ENCODE measurements around the gene PRKCH.

PRKCH gene

GRCh38 chr14:61321385-61322010, at the start of gene PRKCH:
TSS of gene PRKCH (plus strand) at chr14:61321579. CDS start at chr14:61322102, 523 bp downstream.
- DNase-seq, result peak; percentile 85 to 88

- DNase-seq, result no peak
Observed at GRCh38 chr14:61277232-61277631, 44.1 kb upstream of the PRKCH start.

DNA sequence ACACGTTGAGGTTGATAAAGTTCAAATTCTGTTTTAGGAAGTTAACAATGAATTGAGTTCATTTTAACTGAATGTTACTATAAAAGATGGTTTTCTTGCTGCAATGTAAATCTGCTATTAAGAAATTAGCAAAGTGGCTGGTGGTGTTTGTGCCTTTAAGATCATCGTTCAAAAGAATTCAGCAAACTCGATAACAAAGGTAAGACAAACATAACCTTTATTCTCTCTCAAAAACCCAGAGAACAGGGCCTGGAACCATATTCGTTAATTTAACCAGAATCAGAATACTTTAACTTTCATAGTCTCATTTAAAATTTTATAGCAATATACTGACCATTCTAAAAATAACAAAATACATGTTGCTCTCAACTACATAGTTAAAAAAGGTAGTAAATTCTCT, 43.6 kb upstream of the PRKCH start:
- DNase-seq, result no peak

DNA sequence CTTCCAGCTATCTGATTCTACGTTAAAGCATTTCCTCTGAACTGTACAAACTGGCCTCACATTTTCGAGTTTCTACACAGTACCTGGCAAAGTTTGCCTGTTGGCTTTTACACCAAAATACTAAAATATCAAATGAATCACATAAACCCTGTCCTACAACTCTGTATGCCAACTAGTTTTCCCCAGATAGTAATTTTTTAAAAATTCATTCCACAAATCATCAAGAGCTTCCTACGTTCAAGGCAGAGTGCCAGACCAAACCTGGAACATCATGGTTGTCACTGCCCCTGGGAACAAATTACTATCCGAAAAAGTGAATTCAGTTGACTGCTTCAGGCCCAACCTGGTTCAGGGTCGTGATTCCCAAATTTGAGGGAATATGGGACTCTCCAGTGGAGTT, 42.3 kb upstream of the PRKCH start:
- no peak for DNase-seq

DNA sequence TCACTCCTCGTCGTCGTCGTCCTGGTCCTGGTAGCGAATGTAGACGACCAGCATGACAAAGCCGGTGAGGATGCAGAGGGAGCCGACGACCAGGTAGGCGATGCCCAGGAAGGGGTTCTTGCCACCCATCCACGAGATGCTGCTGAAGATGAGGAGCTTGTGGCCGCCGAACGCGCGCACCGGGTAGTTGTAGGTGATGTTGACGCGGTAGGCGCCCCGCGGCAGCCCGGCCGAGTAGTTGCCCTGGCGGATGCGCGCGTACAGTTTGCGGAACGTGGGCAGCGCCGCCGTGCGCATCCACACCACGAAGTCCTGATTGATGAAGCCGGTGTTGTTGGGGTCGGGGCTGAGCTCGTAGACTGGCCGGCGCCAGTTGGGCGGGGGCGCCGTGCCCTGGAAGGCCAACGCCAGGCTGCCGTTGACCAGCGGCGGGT, 41.3 kb upstream of the PRKCH start:
- DNase-seq, result peak; percentile 35 to 43

GRCh38 chr14:61280526-61281185, 40.7 kb upstream of the PRKCH start:
- DNase-seq, result peak; percentile 80 to 84

- DNase-seq, result peak; percentile 46 to 47
Observed at GRCh38 chr14:61281186-61281947, 40.0 kb upstream of the PRKCH start, which contains the start of gene TMEM30B. TSS of gene TMEM30B (minus strand) at chr14:61281338. CDS start at chr14:61281147, 191 bp downstream.

DNA sequence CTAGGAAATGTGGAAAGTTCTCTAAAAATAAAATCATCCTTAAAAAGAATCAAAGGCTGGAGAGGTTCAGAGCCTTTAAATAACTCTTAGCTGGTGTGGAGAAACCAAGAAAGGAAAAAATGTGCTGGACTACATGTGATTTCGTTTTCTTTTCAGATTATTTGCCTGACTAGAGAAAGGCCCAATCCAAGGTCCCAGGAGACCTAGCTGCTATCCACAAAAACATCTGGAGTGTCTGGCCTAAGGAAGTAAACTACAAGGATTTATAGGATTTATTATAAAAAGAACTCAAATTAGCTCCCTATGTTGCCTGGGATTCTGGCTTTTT, 39.5 kb upstream of the PRKCH start:
- no peak for DNase-seq

GRCh38 chr14:61282746-61283145, 38.6 kb upstream of the PRKCH start:
- no peak for DNase-seq

DNA sequence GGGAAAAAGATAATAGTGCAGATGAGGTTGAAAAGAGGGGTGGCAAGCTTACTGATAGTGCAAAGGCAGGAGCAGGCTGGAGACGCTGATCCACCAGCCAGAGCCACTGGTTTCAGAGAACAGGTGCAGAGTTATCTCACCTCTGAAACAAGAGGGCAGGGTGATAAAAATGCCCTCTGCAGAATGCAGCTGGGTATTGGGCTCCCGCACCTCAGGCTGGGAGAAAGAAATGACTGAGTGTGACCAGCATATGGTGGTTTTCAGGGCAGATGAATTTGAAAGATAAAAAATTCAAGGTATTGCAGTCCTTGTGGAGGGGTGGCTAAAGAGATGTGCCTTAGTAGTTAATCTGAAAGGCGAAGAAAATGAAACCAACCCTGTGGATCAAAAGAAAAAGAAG, 37.4 kb upstream of the PRKCH start:
- no peak for DNase-seq

- no peak for DNase-seq
Observed at GRCh38 chr14:61285364-61285763, 36.0 kb upstream of the PRKCH start.

DNA sequence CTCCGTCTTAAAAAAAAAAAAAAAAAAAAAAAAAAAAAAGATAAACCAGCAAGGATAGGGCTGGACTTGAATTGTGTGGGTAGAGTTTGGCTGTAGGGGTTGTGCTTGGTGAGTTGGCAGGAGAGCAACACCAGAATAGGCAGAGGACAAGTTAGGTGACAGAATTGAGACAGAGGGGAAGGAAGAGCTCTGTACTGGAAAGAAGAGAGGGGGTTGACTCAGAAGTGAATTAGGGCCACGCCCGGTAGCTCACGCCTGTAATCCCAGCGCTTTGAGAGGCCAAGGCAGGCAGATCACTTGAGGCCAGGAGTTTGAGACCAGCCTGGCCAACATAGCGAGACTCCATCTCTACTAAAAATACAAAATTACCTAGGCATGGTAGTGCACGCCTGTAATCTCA, 34.2 kb upstream of the PRKCH start:
- no peak for DNase-seq

DNA sequence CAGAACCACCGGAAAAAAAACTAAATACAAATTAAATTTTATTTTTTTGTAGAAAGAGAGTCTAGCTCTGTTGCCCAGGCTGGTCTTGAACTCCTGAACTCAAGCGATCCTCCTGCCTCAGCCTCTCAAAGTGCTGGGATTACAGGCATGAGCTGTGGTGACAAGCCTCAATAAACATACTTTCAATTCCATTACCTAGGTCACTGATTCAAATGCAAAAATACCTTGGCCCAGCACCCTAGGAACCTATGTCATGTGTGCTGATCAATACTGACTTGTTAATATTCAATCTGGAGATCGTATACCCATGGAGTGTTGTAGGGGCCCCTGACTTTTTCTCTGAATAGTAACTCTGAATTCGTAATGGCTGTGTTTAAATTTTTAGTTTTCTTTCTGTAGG, 33.2 kb upstream of the PRKCH start:
- DNase-seq, result no peak

DNA sequence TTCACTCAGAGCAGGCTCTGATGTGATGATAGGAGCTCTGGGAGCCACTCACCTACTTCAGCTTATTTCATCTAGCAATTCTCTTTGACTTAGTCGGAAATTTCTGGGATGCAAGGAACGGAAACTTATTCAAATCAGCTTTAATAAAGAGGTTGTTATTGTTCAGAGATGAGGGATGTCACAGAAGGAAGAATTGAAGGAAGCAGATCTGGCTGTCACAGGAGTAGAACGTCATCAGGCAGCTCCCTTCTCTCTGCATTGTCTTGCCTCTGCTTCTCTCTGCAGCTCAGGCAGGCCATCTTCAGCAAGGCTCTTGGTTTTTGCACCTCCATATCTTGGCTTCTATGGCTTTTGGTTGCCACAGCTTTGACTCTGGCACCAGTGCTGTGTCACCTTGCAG, 32.7 kb upstream of the PRKCH start:
- DNase-seq, result no peak

- DNase-seq, result no peak
Observed at GRCh38 chr14:61290701-61291100, 30.7 kb upstream of the PRKCH start.

GRCh38 chr14:61296151-61296550, 25.2 kb upstream of the PRKCH start:
- DNase-seq, result no peak

DNA sequence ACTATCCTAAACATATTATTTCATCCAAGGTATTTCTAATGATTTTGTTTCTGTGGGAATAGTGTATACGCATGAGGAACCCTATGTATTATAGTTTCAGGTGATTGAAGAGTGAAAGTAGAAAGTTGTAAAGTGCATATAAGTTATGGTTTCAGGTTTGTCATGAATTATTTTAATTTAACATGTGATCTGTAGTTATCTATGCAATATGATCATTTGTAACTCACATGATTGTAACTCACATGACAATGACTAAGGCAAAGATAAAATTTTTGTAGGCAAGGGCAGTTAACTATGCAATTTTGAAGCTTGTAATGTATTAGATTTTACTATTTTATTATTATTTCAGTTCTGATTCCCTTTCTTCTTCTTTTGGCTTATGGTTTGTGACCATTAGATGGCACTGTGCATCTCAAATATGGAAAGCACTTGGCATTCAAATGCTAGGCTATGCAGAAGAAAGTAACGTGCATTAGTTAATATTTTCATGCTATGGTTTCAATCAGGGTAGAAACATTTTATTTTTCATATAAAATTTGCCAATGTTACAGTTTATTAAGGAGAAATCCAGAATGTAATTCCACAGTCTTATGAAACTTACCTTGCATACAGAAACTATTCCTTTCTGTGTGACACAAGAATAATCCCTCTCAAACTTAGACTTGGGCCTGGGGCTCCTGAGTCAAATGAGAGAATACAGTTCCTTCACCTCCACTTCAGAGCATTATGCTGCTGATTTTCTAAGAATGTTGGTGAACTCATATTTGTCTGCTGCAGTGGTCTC, 24.5 kb upstream of the PRKCH start:
- peak in 1 of 2 donors; percentile 40 for DNase-seq

DNA sequence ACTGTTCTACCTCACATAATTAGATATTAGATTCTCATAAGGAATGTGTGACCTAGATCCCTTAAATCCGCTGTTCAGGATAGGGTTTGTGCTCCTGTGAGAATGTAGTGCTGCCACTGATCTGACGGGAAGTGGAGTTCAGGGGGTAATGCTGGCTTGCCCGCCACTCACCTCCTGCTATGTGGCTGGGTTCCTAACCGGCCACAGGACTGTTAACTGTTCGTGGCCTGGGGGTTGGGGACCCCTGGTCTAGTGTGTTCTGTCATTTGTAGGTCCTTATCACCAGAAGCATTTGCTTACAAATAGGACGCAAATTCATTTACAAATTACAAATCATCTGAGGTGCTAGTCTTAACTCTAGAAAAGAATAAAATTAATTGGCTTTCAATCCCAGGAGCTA, 23.8 kb upstream of the PRKCH start:
- no peak for DNase-seq

DNA sequence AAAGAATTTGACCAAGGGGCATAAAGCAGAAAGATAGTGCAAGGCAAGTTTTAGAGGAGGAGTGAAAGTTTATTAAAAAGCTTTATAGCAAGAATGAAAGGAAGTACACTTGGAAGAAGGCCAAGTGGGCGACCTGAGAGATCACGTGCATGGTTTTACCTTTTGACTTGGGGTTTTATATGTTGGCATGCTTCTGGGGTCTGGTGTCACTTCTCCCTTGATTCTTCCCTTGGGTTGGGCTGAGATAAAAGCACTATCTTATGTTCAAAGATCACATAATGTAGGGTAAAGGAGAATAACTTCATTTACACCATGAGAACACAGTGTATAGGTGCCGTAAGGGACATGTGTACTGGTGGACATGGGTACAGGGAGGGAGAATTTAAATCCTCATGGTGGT, 22.6 kb upstream of the PRKCH start:
- DNase-seq, result no peak

- no peak for DNase-seq
Observed at GRCh38 chr14:61300209-61300608, 21.2 kb upstream of the PRKCH start.

DNA sequence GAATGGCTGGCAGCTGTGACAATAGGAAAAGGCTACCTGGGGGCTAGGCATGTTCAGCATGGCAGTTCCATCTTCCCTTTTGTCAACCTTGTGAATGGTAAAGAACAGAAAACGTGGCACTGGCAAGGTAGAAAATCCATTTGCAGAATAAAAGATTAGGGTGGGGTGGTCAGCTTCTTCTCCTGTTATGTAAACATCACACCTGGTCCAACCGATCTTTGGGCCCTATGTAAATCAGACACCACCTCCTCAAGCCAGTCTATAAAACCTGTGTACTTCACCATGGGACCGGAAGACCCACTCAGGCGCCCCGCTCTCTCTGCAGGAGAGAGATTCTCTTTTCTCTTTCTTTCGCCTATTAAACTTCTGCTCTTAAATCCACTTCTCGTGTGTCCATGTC, 20.6 kb upstream of the PRKCH start:
- DNase-seq, result no peak

- no peak for DNase-seq
Observed at GRCh38 chr14:61304688-61305087, 16.7 kb upstream of the PRKCH start.

DNA sequence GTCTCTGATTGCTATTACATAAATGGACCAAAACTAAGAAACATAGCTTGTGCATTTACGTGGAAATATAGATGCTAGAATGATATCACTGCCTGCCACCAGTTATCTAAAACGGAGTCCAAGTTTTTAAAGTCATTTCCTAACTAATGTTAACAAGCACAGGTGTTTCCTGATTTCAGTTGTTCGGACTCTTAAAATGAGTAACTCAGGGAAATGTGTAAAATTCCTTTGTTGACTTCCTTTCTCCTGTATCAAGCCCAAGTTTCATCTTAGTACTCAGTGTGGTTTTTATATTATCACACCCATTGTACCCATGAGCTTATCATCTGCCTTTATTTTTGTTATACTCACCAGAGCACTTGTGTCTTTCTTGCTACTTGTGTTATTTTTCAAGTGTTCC, 13.2 kb upstream of the PRKCH start:
- no peak for DNase-seq

All from activated CD4-positive, alpha-beta T cell treated with anti-CD3 and anti-CD28 coated beads for 4 hours (primary cell).